Body of pancreas (tissue), 4 donors: ENCODE measurements around the gene LAT.

Source experiments
- CTCF ChIP-seq, 7 experiments: fragments of 450-650 bp in 4 of 7; fragments of 200-600 bp in 3 of 7; sonication (generic) in 3 of 7; IDR thresholded peaks; one replicate each; pipeline ENCODE4 v1.5.1; 2016 to 2019; ENCODE audit warnings: antibody characterized with exemption in 7 of 7
- POLR2A ChIP-seq, 3 donors: fragments of 450-650 bp; IDR thresholded peaks; one replicate each; pipeline ENCODE4 v1.6.1; 2016; ENCODE audit warnings: antibody characterized with exemption in 3 of 3, mild to moderate bottlenecking in 2 of 3

GRCh38 chr16:28987170-28987853 is 2.5 kb downstream of the LAT start:
- TF ChIP-seq CTCF (IDR thresholded peaks at IDR 0.05) (no peak), POLR2A (IDR thresholded peaks at IDR 0.05) (no peak)
